Measurements from ENCODE around the gene ADAMTS16.

GRCh38 chr5:5314626-5315025, 174.5 kb downstream of the ADAMTS16 start:
- no peak for TF ChIP-seq POLR2AphosphoS5 (IDR thresholded peaks at IDR 0.05)
- TF ChIP-seq CTCF (IDR thresholded peaks at IDR 0.05) = no peak
